ENCODE measurements around the gene CABP2. TPM values are rescaled to one million over a fixed set of nuclear protein-coding genes. Genes with fewer than 3 reads are reported as not detected.

The CABP2 gene
- total and polyA plus RNA-seq, 4 donors, result not detected

- WGBS, result 89% methylated on average over 24 of the region's 24 CpGs
- Histone ChIP-seq H3K4me3 (ENCODE audit: low read depth in 1 of 3, low read length in 3 of 3) (no peak overlapping the region), H3K36me3 (ENCODE audit: control insufficient read depth in 4 of 4, insufficient read depth in 3 of 4, low read depth in 1 of 4, low read length in 3 of 4) (peaks cover 4 to 51% (median 18%) of the 10 kb centered on the region in 4 donors), H3K27ac (ENCODE audit: low read depth in 1 of 2, low read length in 2 of 2) (no peak overlapping the region), H3K9me3 (ENCODE audit: control insufficient read depth in 4 of 4, low read length in 3 of 4) (no peaks in the 10 kb centered on the region), H3K4me1 (ENCODE audit: control insufficient read depth in 4 of 4, insufficient read depth in 4 of 4, low read length in 3 of 4) (peaks cover 0 to 4% (median 0%) of the 10 kb centered on the region in 4 donors), H3K27me3 (ENCODE audit: control insufficient read depth in 4 of 4, insufficient read depth in 4 of 4, low read length in 3 of 4) (no peaks in the 10 kb centered on the region), H3K9ac (ENCODE audit: low read depth in 1 of 2, low read length in 2 of 2) (no peak overlapping the region)
- no peak for TF ChIP-seq GABPA (IDR thresholded peaks at IDR 0.05 in 1 of 2, conservative IDR thresholded peaks at IDR 0.05 in 1 of 2)
- no peak for TF ChIP-seq SP1 (IDR thresholded peaks at IDR 0.05)
- no peak for TF ChIP-seq HNF4G (IDR thresholded peaks at IDR 0.05)
- no peak for TF ChIP-seq MAX (IDR thresholded peaks at IDR 0.05)
- TF ChIP-seq FOXA1 (IDR thresholded peaks at IDR 0.05), result no peak
- no peak for TF ChIP-seq CTCF (IDR thresholded peaks at IDR 0.05; ENCODE audit: low read depth, low read length, missing input control)
- no peak for TF ChIP-seq ATF3 (IDR thresholded peaks at IDR 0.05)
- TF ChIP-seq, protein P1, sequence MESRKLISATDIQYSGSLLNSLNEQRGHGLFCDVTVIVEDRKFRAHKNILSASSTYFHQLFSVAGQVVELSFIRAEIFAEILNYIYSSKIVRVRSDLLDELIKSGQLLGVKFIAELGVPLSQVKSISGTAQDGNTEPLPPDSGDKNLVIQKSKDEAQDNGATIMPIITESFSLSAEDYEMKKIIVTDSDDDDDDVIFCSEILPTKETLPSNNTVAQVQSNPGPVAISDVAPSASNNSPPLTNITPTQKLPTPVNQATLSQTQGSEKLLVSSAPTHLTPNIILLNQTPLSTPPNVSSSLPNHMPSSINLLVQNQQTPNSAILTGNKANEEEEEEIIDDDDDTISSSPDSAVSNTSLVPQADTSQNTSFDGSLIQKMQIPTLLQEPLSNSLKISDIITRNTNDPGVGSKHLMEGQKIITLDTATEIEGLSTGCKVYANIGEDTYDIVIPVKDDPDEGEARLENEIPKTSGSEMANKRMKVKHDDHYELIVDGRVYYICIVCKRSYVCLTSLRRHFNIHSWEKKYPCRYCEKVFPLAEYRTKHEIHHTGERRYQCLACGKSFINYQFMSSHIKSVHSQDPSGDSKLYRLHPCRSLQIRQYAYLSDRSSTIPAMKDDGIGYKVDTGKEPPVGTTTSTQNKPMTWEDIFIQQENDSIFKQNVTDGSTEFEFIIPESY (IDR thresholded peaks at IDR 0.05), result no peak
- TF ChIP-seq, protein P2, sequence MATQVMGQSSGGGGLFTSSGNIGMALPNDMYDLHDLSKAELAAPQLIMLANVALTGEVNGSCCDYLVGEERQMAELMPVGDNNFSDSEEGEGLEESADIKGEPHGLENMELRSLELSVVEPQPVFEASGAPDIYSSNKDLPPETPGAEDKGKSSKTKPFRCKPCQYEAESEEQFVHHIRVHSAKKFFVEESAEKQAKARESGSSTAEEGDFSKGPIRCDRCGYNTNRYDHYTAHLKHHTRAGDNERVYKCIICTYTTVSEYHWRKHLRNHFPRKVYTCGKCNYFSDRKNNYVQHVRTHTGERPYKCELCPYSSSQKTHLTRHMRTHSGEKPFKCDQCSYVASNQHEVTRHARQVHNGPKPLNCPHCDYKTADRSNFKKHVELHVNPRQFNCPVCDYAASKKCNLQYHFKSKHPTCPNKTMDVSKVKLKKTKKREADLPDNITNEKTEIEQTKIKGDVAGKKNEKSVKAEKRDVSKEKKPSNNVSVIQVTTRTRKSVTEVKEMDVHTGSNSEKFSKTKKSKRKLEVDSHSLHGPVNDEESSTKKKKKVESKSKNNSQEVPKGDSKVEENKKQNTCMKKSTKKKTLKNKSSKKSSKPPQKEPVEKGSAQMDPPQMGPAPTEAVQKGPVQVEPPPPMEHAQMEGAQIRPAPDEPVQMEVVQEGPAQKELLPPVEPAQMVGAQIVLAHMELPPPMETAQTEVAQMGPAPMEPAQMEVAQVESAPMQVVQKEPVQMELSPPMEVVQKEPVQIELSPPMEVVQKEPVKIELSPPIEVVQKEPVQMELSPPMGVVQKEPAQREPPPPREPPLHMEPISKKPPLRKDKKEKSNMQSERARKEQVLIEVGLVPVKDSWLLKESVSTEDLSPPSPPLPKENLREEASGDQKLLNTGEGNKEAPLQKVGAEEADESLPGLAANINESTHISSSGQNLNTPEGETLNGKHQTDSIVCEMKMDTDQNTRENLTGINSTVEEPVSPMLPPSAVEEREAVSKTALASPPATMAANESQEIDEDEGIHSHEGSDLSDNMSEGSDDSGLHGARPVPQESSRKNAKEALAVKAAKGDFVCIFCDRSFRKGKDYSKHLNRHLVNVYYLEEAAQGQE (IDR thresholded peaks at IDR 0.05), result no peak
- TF ChIP-seq RXRA (IDR thresholded peaks at IDR 0.05), result no peak
- no peak for TF ChIP-seq NR2F2 (IDR thresholded peaks at IDR 0.05)
- no peak for TF ChIP-seq FOXA2 (IDR thresholded peaks at IDR 0.05)
- no peak for TF ChIP-seq EGR1 (IDR thresholded peaks at IDR 0.05; ENCODE audit: low read depth in 2 of 2)
- no peak for TF ChIP-seq JUND (IDR thresholded peaks at IDR 0.05)
- no peak for TF ChIP-seq YY1 (IDR thresholded peaks at IDR 0.05)
- TF ChIP-seq HNF4A (conservative IDR thresholded peaks at IDR 0.05), result no peak
- no peak for TF ChIP-seq RAD21 (IDR thresholded peaks at IDR 0.05)
- no peak for TF ChIP-seq TAF1 (conservative IDR thresholded peaks at IDR 0.05)
- no peak for DNase-seq (ENCODE audit: low spot score)
These were observed 31.8 kb downstream of the CABP2 start for GRCh38 chr11:67491276-67492068.
